AG04449 (cell line): ENCODE results near the gene VAX1.
A peak's percentile ranks its signal among the peaks of the same experiment; 100 is the strongest.

Experiments
- CTCF ChIA-PET: fragments of 350-600 bp; formaldehyde crosslinking; extraction: SDS; loops from one replicate; lab custom pipeline; 2021; ENCODE audit warnings: antibody characterized with exemption; lab: Yijun Ruan, JAX
- POLR2A ChIA-PET: fragments of 400-600, 350-600 bp; formaldehyde crosslinking; extraction: SDS; loops from one replicate; lab custom pipeline; 2020; ENCODE audit warnings: antibody characterized with exemption, inconsistent platforms; lab: Yijun Ruan, JAX
- DNase-seq: peaks from one replicate; pipeline ENCODE4 v3.0.0-alpha.2; 2010; ENCODE audit warnings: low read depth, low spot score
- H3K4me3 ChIP-seq: 2 replicates; pipeline ENCODE4 v1.5.1; 2011; ENCODE audit warnings: low read depth, mild to moderate bottlenecking, control low read depth, low read length
- TF ChIP-seq, protein P1 (sequence below): IDR thresholded peaks from one replicate; pipeline ENCODE4 v1.5.1; 2011; ENCODE audit warnings: mild to moderate bottlenecking, moderate library complexity, low read length, control low read depth, inconsistent platforms; ENCODE audit not compliant: insufficient read depth; ENCODE audit errors: missing control alignments

The VAX1 gene

DNA sequence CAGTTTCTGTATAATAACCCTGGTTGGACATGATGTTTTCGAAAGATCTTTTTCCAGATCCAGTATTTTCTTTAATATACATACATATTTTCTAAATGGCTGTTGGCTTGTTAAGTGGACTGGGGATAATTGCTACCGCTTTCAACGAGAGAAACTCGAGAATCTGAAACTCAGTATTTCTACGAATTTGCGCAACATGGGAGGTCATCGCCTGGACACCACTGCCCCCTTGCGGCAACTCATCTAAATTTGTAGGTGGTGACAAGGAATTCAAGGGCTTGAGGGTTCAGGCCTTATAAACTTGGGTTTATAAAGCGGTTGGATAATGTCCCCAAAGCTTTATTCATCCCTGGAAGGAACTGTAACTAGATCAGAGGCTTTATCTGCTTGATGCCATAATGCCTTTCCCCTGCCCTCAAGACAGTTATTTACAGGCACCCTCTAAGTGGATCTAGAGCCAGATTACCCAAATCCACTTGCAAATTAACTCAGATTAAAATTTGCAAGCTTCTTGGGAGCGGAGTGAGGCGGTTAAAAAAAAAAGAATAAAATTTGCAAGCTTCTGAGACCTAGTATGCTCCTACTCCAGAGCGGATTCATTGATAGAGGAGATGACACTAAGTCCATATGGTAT, 37.9 kb upstream of the VAX1 start:
- peak; percentile 19 for DNase-seq
- TF ChIP-seq, protein P1, sequence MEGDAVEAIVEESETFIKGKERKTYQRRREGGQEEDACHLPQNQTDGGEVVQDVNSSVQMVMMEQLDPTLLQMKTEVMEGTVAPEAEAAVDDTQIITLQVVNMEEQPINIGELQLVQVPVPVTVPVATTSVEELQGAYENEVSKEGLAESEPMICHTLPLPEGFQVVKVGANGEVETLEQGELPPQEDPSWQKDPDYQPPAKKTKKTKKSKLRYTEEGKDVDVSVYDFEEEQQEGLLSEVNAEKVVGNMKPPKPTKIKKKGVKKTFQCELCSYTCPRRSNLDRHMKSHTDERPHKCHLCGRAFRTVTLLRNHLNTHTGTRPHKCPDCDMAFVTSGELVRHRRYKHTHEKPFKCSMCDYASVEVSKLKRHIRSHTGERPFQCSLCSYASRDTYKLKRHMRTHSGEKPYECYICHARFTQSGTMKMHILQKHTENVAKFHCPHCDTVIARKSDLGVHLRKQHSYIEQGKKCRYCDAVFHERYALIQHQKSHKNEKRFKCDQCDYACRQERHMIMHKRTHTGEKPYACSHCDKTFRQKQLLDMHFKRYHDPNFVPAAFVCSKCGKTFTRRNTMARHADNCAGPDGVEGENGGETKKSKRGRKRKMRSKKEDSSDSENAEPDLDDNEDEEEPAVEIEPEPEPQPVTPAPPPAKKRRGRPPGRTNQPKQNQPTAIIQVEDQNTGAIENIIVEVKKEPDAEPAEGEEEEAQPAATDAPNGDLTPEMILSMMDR, result peak; percentile 78
- peak overlapping the region; percentile 44 for H3K4me3 ChIP-seq
- ChIA-PET CTCF (interaction anchor here (0.7 to 17.7 kb wide), 26 partner anchors 9 to 510 kb away, joined by 3 to 809 read pairs (median 7); partner anchors contain the start of gene KCNK18), POLR2A (no interaction called here)

DNA sequence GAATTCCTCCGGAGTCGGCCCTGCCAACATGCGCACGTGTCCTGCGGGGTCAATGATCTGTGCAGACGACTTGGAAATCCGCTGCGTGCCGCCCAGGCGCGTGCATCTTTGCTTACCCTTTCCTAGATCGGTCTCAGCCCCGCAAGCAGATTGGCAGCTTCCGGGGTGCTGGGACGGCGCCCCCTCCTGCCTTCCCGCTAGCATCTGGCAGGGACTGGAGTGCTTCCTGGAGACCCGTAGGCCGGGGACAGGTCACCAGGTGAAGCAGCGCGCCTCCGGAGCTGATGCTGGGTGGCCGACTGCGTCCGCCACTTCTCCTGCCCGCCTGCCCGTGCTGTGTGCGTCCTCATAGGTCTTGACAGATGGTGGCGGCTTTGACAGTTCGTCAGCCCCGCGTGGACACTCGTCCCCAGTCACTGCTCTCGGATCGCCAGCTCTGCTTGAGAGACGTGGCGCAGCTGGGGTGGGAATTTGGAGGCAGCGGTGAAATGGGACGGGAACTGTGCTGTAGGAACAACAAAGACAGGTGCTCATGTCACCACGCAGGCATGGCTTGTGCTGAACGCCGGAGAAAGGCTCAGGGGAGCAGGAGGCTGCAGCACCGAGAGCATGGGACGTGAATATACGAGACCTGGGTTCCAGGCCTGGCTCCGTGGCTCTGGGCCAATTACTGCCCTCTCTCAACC, 37.3 kb upstream of the VAX1 start:
- ChIA-PET POLR2A (no interaction called here), CTCF (interaction anchor here (0.7 to 17.7 kb wide), 51 partner anchors 8 to 550 kb away, joined by 3 to 809 read pairs (median 4); partner anchors contain the start of genes ENO4, KCNK18 and SHTN1)
- H3K4me3 ChIP-seq, result peak overlapping the region; percentile 44
- TF ChIP-seq, protein P1, result no peak
- DNase-seq, result no peak

DNA sequence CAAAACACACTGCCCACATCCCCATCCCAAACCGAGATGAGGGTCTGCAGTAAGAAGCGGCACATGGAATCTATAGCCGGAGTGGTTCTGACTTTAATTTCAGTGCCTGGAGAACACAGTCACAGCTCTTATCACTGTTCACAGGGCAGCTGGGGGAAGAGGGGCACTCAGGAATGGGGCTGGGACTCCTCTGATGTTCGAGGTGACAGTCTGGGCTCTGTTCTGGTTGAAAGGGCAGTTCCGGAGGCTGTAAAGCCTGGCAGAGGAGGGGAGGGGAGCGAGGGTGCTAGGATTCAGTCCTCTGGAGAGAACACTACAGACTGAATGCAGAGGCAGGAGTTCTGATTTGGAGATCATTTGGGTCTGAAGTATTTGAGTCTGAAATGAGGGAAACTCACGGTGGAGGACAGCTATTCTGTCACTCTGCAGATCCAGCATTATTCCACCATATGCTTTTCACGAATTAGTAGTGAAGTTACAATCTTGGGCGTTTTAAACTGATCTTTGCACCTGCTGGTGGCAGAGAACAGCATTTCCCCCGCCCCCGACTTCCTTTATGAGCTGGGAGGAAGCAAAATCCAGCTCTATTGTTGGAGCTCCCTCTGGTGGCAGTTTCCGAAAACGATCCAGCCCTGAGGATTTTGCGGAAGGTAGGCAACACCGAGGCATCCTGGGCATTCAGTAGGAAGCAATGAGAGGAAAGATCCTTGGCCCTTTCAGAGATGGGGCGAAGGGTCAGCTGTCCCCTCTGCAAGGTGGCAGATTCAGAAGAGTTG, 36.6 kb upstream of the VAX1 start:
- CTCF ChIA-PET, result interaction anchor here (0.7 to 17.7 kb wide), 51 partner anchors 8 to 549 kb away, joined by 3 to 809 read pairs (median 4); partner anchors contain the start of genes ENO4, KCNK18 and SHTN1
- TF ChIP-seq, protein P1, result peak; percentile 77
- peak overlapping the region; percentile 44 for H3K4me3 ChIP-seq
- POLR2A ChIA-PET, result no interaction called here
- DNase-seq, result no peak

DNA sequence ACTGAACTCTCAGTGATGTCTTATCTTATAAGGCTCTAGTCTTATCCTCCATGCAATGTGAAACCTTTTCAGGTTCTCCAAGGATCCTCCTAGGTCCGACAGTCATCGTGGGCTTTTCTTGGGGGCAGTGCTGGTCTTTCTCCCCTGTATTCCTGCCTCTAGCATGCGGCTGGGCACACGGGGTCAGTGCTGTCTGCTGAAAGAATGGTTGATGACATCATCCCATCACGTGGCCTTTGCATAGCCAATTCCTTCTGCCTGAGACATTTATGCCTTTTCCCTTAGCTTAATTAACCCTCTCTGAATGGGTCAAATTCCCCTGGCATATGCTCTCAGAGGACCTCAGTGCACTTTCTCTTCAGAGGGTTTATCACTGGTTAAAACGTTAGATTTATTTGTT, 32.2 kb upstream of the VAX1 start:
- no peak overlapping the region for H3K4me3 ChIP-seq
- no peak for DNase-seq
- TF ChIP-seq, protein P1, result no peak
- POLR2A ChIA-PET, result no interaction called here
- CTCF ChIA-PET, result interaction anchor here (7.1 to 17.7 kb wide), 2 partner anchors 333 to 377 kb away, joined by 70 to 809 read pairs; no protein-coding TSS in a partner anchor

DNA sequence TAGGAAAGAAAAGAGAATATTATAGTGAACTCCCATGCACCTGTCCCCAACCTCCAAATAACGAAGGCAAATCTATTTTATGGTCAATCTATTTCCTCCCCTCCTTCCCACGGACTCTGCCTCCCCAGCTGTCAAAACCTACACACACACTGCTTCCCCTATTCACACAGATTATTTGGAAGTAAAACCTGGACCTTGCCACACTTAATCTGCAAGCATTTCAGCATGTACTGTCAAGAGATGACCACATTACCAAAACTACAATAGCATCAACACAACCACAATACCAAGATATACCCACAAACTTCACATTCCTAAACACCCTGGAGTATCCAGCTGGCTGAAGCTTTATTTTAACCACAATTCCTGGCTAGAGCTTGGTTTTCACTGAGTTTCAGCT, 31.4 kb upstream of the VAX1 start:
- CTCF ChIA-PET, result interaction anchor here (0.9 to 17.7 kb wide), 4 partner anchors 12 to 376 kb away, joined by 3 to 809 read pairs (median 45); no protein-coding TSS in a partner anchor
- TF ChIP-seq, protein P1, result no peak
- POLR2A ChIA-PET, result no interaction called here
- DNase-seq, result no peak
- no peak overlapping the region for H3K4me3 ChIP-seq

DNA sequence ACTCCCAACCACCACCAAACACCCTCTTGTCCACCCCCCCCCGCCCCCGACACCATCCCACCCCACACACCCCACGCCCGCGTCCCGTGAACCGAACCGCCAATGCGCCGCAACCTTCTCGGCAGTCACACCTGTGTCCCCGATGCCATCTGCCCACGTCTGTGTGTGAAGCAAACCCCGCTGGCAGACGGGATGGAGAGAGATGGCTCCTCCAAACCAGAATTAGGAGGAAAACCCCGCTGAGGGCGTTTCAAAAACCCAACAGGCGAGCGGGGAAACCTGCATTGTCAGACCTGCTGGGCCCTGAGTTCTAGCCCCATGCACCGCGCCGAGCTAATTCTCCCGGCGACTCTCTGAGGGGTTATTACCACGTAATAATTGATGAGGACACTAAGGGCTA, 30.7 kb upstream of the VAX1 start:
- no peak for DNase-seq
- H3K4me3 ChIP-seq, result no peak overlapping the region
- ChIA-PET POLR2A (no interaction called here), CTCF (interaction anchor here (0.8 to 17.7 kb wide), 16 partner anchors 9 to 487 kb away, joined by 3 to 809 read pairs (median 4); no protein-coding TSS in a partner anchor)
- TF ChIP-seq, protein P1, result no peak
